H1 (cell line): ENCODE measurements around the gene CDCP1. TPM values are rescaled to one million over a fixed set of nuclear protein-coding genes. Genes with fewer than 3 reads are reported as not detected.

ENCODE experiments used
- CTCF ChIA-PET: fragments of 300-600 bp; sonication (Branson Sonifier 250); formaldehyde crosslinking; loops from one replicate; lab custom pipeline; 2021; ENCODE audit not compliant: partially characterized antibody; lab: Charles Lee
- POLR2A ChIA-PET: fragments of 300-600 bp; sonication (Branson Sonifier 250); formaldehyde crosslinking; loops from one replicate; lab custom pipeline; 2021; ENCODE audit warnings: inconsistent platforms; ENCODE audit not compliant: partially characterized antibody; lab: Charles Lee
- DNase-seq, 2 experiments: peaks; one replicate each; pipeline versions ENCODE4 v3.0.0 to v3.0.0-alpha.2; 2010 to 2022; ENCODE audit warnings: low spot score in 2 of 2, low read depth in 1 of 2, mixed read lengths in 1 of 2
- FAIRE-seq: peaks from 2 replicates; lab custom pipeline; 2011; peaks lifted over from hg19 to GRCh38; lab: Jason Lieb, UNC
- H2AFZ ChIP-seq: 2 replicates; pipeline ENCODE4 v1.8.1; 2012; ENCODE audit warnings: low read length, inconsistent platforms
- H2AK5ac ChIP-seq: 2 replicates; pipeline ENCODE4 v1.6.1; 2013; ENCODE audit warnings: low read depth, low read length
- H2BK120ac ChIP-seq: replicated peaks from 2 replicates; pipeline ENCODE3; 2013; ENCODE audit warnings: low read depth, low read length, inconsistent platforms
- H2BK12ac ChIP-seq: 2 replicates; pipeline ENCODE4 v1.6.1; 2013; ENCODE audit warnings: low read depth, low read length
- H2BK15ac ChIP-seq: 2 replicates; pipeline ENCODE4 v1.6.1; 2013; ENCODE audit warnings: low read length
- H2BK20ac ChIP-seq: 2 replicates; pipeline ENCODE4 v1.6.1; 2013; ENCODE audit warnings: low read length
- H2BK5ac ChIP-seq: 2 replicates; pipeline ENCODE4 v1.6.1; 2013; ENCODE audit warnings: low read depth, low read length
- H3K14ac ChIP-seq: 2 replicates; pipeline ENCODE4 v1.6.1; 2013; ENCODE audit warnings: inconsistent platforms; ENCODE audit not compliant: insufficient read length
- H3K18ac ChIP-seq: 2 replicates; pipeline ENCODE4 v1.6.1; 2013; ENCODE audit warnings: low read length; ENCODE audit errors: extremely low read depth
- H3K23ac ChIP-seq: 2 replicates; pipeline ENCODE4 v1.6.1; 2013; ENCODE audit warnings: inconsistent platforms; ENCODE audit not compliant: insufficient read length
- H3K23me2 ChIP-seq: 2 replicates; pipeline ENCODE4 v1.6.1; 2013; ENCODE audit warnings: low read depth, low read length
- H3K27ac ChIP-seq: 2 replicates; pipeline ENCODE4 v1.6.1; 2011; ENCODE audit warnings: low read depth, low read length, inconsistent platforms
- H3K27me3 ChIP-seq, 4 experiments: replicated peaks in 1 of 4; 1 replicate in 1 of 4; 2 replicates in 3 of 4; pipeline versions ENCODE4 v1.6.1 to v1.8.1; 2011 to 2013; ENCODE audit warnings: low read length in 3 of 4, mild to moderate bottlenecking in 3 of 4, inconsistent platforms in 2 of 4, mixed read lengths in 2 of 4, moderate library complexity in 1 of 4; ENCODE audit not compliant: control insufficient read depth in 3 of 4, insufficient read depth in 3 of 4; ENCODE audit errors: extremely low read depth in 1 of 4
- H3K36me3 ChIP-seq, 4 experiments: 2 replicates each; pipeline versions ENCODE4 v1.6.1 to v1.8.1; 2011 to 2013; ENCODE audit warnings: mild to moderate bottlenecking in 4 of 4, low read length in 3 of 4, moderate library complexity in 2 of 4, control low read depth in 1 of 4, inconsistent platforms in 1 of 4; ENCODE audit not compliant: insufficient read depth in 4 of 4, control insufficient read depth in 2 of 4
- H3K4ac ChIP-seq: replicated peaks from 2 replicates; pipeline ENCODE3; 2013; ENCODE audit warnings: low read length, low read depth, mixed read lengths, inconsistent platforms; ENCODE audit not compliant: insufficient read length
- H3K4me1 ChIP-seq, 4 experiments: replicated peaks in 1 of 4; 1 replicate in 1 of 4; 2 replicates in 3 of 4; pipeline versions ENCODE4 v1.6.1 to v1.8.1; 2011 to 2013; ENCODE audit warnings: low read length in 3 of 4, inconsistent platforms in 2 of 4, mixed read lengths in 1 of 4; ENCODE audit not compliant: insufficient read depth in 4 of 4, control insufficient read depth in 3 of 4
- H3K4me2 ChIP-seq, 2 experiments: 2 replicates each; pipeline versions ENCODE4 v1.6.1 to v1.8.1; 2011 to 2013; ENCODE audit warnings: low read depth in 2 of 2, low read length in 2 of 2, control low read depth in 1 of 2, inconsistent platforms in 1 of 2, mild to moderate bottlenecking in 1 of 2; ENCODE audit not compliant: insufficient read depth in 1 of 2
- H3K4me3 ChIP-seq, 4 experiments: fragments of 200-600, 300-600 bp in 1 of 4; sonication (generic), shearing (Covaris generic), sonication (Bioruptor Twin) in 1 of 4; 2 replicates each; pipeline versions ENCODE4 v1.5.1 to v1.8.1; 2011 to 2016; ENCODE audit warnings: low read length in 4 of 4, low read depth in 3 of 4, control low read depth in 2 of 4, inconsistent platforms in 2 of 4, mild to moderate bottlenecking in 2 of 4, mixed read lengths in 1 of 4, moderate library complexity in 1 of 4; ENCODE audit not compliant: insufficient read depth in 2 of 4; ENCODE audit errors: extremely low read depth in 1 of 4
- H3K56ac ChIP-seq: replicated peaks from 2 replicates; pipeline ENCODE3; 2013; ENCODE audit warnings: low read depth, mild to moderate bottlenecking, mixed read lengths, low read length, inconsistent platforms; ENCODE audit not compliant: insufficient read length
- H3K79me1 ChIP-seq: 2 replicates; pipeline ENCODE4 v1.6.1; 2013; ENCODE audit warnings: low read depth, low read length, control low read depth
- H3K79me2 ChIP-seq, 2 experiments: 2 replicates each; pipeline versions ENCODE4 v1.6.1 to v1.8.1; 2012 to 2013; ENCODE audit warnings: low read length in 2 of 2, mild to moderate bottlenecking in 2 of 2, inconsistent platforms in 1 of 2; ENCODE audit not compliant: insufficient read depth in 2 of 2, control insufficient read depth in 1 of 2
- H3K9ac ChIP-seq, 4 experiments: replicated peaks in 1 of 4; 1 replicate in 1 of 4; 2 replicates in 3 of 4; pipeline versions ENCODE4 v1.6.1 to v1.8.1; 2011 to 2013; ENCODE audit warnings: low read depth in 3 of 4, low read length in 3 of 4, control low read depth in 2 of 4, mild to moderate bottlenecking in 2 of 4, moderate library complexity in 2 of 4, inconsistent platforms in 1 of 4; ENCODE audit errors: extremely low read depth in 1 of 4
- H3K9me3 ChIP-seq, 2 experiments: 2 replicates each; pipeline versions ENCODE4 v1.6.1 to v1.8.1; 2012 to 2013; ENCODE audit warnings: mild to moderate bottlenecking in 2 of 2, moderate library complexity in 2 of 2, control low read depth in 1 of 2, inconsistent platforms in 1 of 2, low read depth in 1 of 2, low read length in 1 of 2, mixed read lengths in 1 of 2; ENCODE audit not compliant: insufficient read depth in 2 of 2
- H4K20me1 ChIP-seq, 2 experiments: replicated peaks in 1 of 2; 2 replicates each; pipeline versions ENCODE3 to v1.8.1; 2011 to 2013; ENCODE audit warnings: inconsistent platforms in 2 of 2, low read length in 2 of 2, mild to moderate bottlenecking in 1 of 2; ENCODE audit not compliant: insufficient read depth in 2 of 2, control insufficient read depth in 1 of 2
- H4K5ac ChIP-seq: 2 replicates; pipeline ENCODE4 v1.6.1; 2013; ENCODE audit warnings: low read length, low read depth, mixed read lengths, inconsistent platforms; ENCODE audit not compliant: insufficient read length
- H4K8ac ChIP-seq: 2 replicates; pipeline ENCODE4 v1.8.0; 2013; ENCODE audit warnings: mild to moderate bottlenecking, moderate library complexity, low read length, inconsistent platforms; ENCODE audit not compliant: insufficient read depth; ENCODE audit errors: extremely low read depth
- H4K91ac ChIP-seq: replicated peaks from 2 replicates; pipeline ENCODE3; 2013; ENCODE audit warnings: low read length, mixed read lengths, inconsistent platforms; ENCODE audit not compliant: insufficient read length
- ATF3 ChIP-seq: IDR thresholded peaks from 2 replicates; pipeline ENCODE4 v1.6.1; 2011; ENCODE audit warnings: low read depth, mild to moderate bottlenecking, low read length; ENCODE audit not compliant: insufficient read depth
- BCL11A ChIP-seq, 2 experiments: IDR thresholded peaks; one replicate each; pipeline ENCODE4 v1.6.1; 2011; ENCODE audit warnings: low read depth in 2 of 2, low read length in 2 of 2, mild to moderate bottlenecking in 2 of 2
- CHD2 ChIP-seq: IDR thresholded peaks from 2 replicates; pipeline ENCODE4 v1.6.1; 2012; ENCODE audit warnings: low read length, improper control_type of control experiment
- EGR1 ChIP-seq: IDR thresholded peaks from 2 replicates; pipeline ENCODE4 v1.6.1; 2011; ENCODE audit warnings: low read depth, low read length, borderline replicate concordance
- HDAC2 ChIP-seq, 2 experiments: fragments of 300-600 bp in 1 of 2; sonication (generic) in 1 of 2; IDR thresholded peaks; 2 replicates each; pipeline ENCODE4 v1.6.1; 2011 to 2012; ENCODE audit warnings: low read depth in 2 of 2, low read length in 2 of 2, mild to moderate bottlenecking in 2 of 2, moderate library complexity in 2 of 2, borderline replicate concordance in 1 of 2, inconsistent platforms in 1 of 2
- KDM1A ChIP-seq: fragments of 200-600, 300-600 bp; sonication (generic); IDR thresholded peaks from 2 replicates; pipeline ENCODE4 v1.7.1; 2016; ENCODE audit warnings: mild to moderate bottlenecking, low read length, borderline replicate concordance
- NANOG ChIP-seq: IDR thresholded peaks from 2 replicates; pipeline ENCODE4 v1.6.1; 2011; ENCODE audit warnings: low read length, low read depth, mild to moderate bottlenecking, inconsistent platforms; ENCODE audit not compliant: insufficient read depth, poor library complexity, severe bottlenecking
- POLR2AphosphoS5 ChIP-seq: IDR thresholded peaks from 2 replicates; pipeline ENCODE4 v1.6.1; 2011; ENCODE audit warnings: low read depth, low read length
- SAP30 ChIP-seq: fragments of 300-600 bp; sonication (generic); IDR thresholded peaks from 2 replicates; pipeline ENCODE4 v1.7.1; 2012; ENCODE audit warnings: low read length, moderate library complexity, mild to moderate bottlenecking, inconsistent platforms; ENCODE audit not compliant: insufficient read depth, insufficient replicate concordance
- SP4 ChIP-seq: IDR thresholded peaks from 2 replicates; pipeline ENCODE4 v1.6.1; 2012; ENCODE audit warnings: low read length, inconsistent platforms
- TAF7 ChIP-seq: optimal IDR thresholded peaks from 2 replicates; pipeline ENCODE3; 2011; ENCODE audit warnings: low read depth, mild to moderate bottlenecking, inconsistent platforms, low read length, moderate library complexity, borderline replicate concordance
- TEAD4 ChIP-seq: IDR thresholded peaks from 2 replicates; pipeline ENCODE4 v1.6.1; 2012; ENCODE audit warnings: low read depth, low read length, inconsistent platforms, mixed read lengths
- WGBS, 2 experiments: shearing (Covaris generic) in 1 of 2; methylation state at CpG; one replicate each; pipeline versions ENCODE4 v1.1.6 to v1.1.7; 2013 to 2015; ENCODE audit warnings: low lambda C conversion rate in 2 of 2, mixed read lengths in 2 of 2, inconsistent platforms in 1 of 2, low coverage in 1 of 2, missing lambda C conversion rate in 1 of 2; ENCODE audit not compliant: insufficient replicate concordance in 2 of 2, insufficient coverage in 1 of 2, insufficient read length in 1 of 2; ENCODE audit errors: extremely low coverage in 1 of 2, missing lambda C conversion rate in 1 of 2; 5-methylcytosine and 5-hydroxymethylcytosine counted together
- polyA plus RNA-seq, 7 experiments: library from polyadenylated mRNA; depleted of rRNA in 3 of 7; stranded (reverse) in 5 of 7; unstranded in 2 of 7; fragments of >200 nt in 5 of 7; fragments of 200-250 nt in 2 of 7; gene quantifications; 1 replicate in 5 of 7; 2 replicates in 1 of 7; 4 replicates in 1 of 7; pipeline versions ENCODE4 v1.2.1 to v1.2.3, GENCODE V29; 2011 to 2013; ENCODE audit warnings: missing spikeins in 2 of 7, mixed read lengths in 2 of 7
- total RNA-seq: library from RNA; stranded (reverse); fragmentation: NEBNext Ultra II Directional; extraction: Animal tissue kit (Norgen Biotek cat#: 25700); gene quantifications from 2 replicates; pipeline ENCODE4 v1.2.1, GENCODE V29; 2021

The CDCP1 gene
- total and polyA plus RNA-seq, 2 of the 8 experiments (the other 6 are each of a cell fraction or from before 2014, with no cell fraction given), result 10.0 to 23.3 TPM

- no peak overlapping the region for H2BK20ac ChIP-seq
- no peak overlapping the region for H3K27ac ChIP-seq
- H2AFZ ChIP-seq, result no peak overlapping the region
- H4K5ac ChIP-seq, result no peak overlapping the region
- POLR2A ChIA-PET, result no interaction called here
- peaks cover 0 to 6% (median 0%) of the 10 kb centered on the region in 4 experiments; a peak in 2 of 7 replicates for H3K27me3 ChIP-seq
- no peak overlapping the region for H2AK5ac ChIP-seq
- CTCF ChIA-PET, result interaction anchor here (0.9 to 2.7 kb wide), 6 partner anchors 11 to 132 kb away, joined by 3 to 11 read pairs (median 4); no protein-coding TSS in a partner anchor
- DNase-seq (no peak), FAIRE-seq (no peak)
- H3K23ac ChIP-seq, result no peak overlapping the region
- H3K4me2 ChIP-seq, result no peak overlapping the region
- no peak overlapping the region for H3K9ac ChIP-seq
- H3K56ac ChIP-seq, result no peak overlapping the region
- no peaks in the 10 kb centered on the region for H3K79me2 ChIP-seq
- no peak overlapping the region for H2BK12ac ChIP-seq
- H3K18ac ChIP-seq, result no peak overlapping the region
- no peak overlapping the region for H3K4me3 ChIP-seq
- no peaks in the 10 kb centered on the region for H3K9me3 ChIP-seq
- no peak overlapping the region for H2BK5ac ChIP-seq
- H3K36me3 ChIP-seq, result no peaks in the 10 kb centered on the region
- H3K14ac ChIP-seq, result no peak overlapping the region
- no peaks in the 10 kb centered on the region for H3K79me1 ChIP-seq
- peaks cover 1 to 9% (median 5%) of the 10 kb centered on the region in 4 experiments; a peak in 6 of 7 replicates for H3K4me1 ChIP-seq
- H2BK15ac ChIP-seq, result no peak overlapping the region
- H4K91ac ChIP-seq, result no peak overlapping the region
- no peaks in the 10 kb centered on the region for H3K23me2 ChIP-seq
- no peak overlapping the region for H2BK120ac ChIP-seq
- no peaks in the 10 kb centered on the region for H4K20me1 ChIP-seq
- no peak overlapping the region for H3K4ac ChIP-seq
- H4K8ac ChIP-seq, result no peak overlapping the region
- WGBS, 2 experiments, result 84% methylated on average over 12 of the region's 12 CpGs; no CpG with 5 or more reads in 1 of the 2 experiments
- TF ChIP-seq NANOG (no peak), CHD2 (no peak), KDM1A (no peak), TAF7 (no peak), ATF3 (no peak), SP4 (no peak), TEAD4 (no peak), POLR2AphosphoS5 (no peak), HDAC2 (IDR thresholded peaks at IDR 0.05; ENCODE audit: borderline replicate concordance in 1 of 2, low read depth in 2 of 2, low read length in 2 of 2) (no peak), SAP30 (no peak), BCL11A (IDR thresholded peaks at IDR 0.05; ENCODE audit: low read depth in 2 of 2, low read length in 2 of 2) (no peak), EGR1 (no peak)
Observed at GRCh38 chr3:45169125-45169904, 23.1 kb upstream of the CDCP1 start.
